Neuron (in vitro differentiated cells): Measurements from ENCODE around the gene NTF4.
A peak's percentile ranks its signal among the peaks of the same experiment; 100 is the strongest.
"Not testable (repeated sequence)": the region's sequence is repeated elsewhere in the genome, so short reads cannot be mapped to it uniquely, and the experiment has no call there.

Experiments
- H2AFZ ChIP-seq: one replicate; pipeline ENCODE4 v1.6.1; 2013; ENCODE audit warnings: low read depth, mild to moderate bottlenecking, inconsistent platforms, low read length, moderate library complexity
- H3K27me3 ChIP-seq: one replicate; pipeline ENCODE4 v1.6.1; 2013; ENCODE audit warnings: low read length; ENCODE audit not compliant: insufficient read depth
- H3K36me3 ChIP-seq: one replicate; pipeline ENCODE4 v1.6.1; 2013; ENCODE audit warnings: low read length; ENCODE audit not compliant: insufficient read depth
- H3K4me1 ChIP-seq: one replicate; pipeline ENCODE4 v1.6.1; 2013; ENCODE audit warnings: low read length; ENCODE audit not compliant: insufficient read depth
- H3K4me3 ChIP-seq: 2 replicates; pipeline ENCODE4 v1.5.1; 2013; ENCODE audit warnings: mild to moderate bottlenecking, low read length, moderate library complexity
- H3K9me3 ChIP-seq: one replicate; pipeline ENCODE4 v1.6.1; 2013; ENCODE audit warnings: low read length

Gene NTF4

DNA sequence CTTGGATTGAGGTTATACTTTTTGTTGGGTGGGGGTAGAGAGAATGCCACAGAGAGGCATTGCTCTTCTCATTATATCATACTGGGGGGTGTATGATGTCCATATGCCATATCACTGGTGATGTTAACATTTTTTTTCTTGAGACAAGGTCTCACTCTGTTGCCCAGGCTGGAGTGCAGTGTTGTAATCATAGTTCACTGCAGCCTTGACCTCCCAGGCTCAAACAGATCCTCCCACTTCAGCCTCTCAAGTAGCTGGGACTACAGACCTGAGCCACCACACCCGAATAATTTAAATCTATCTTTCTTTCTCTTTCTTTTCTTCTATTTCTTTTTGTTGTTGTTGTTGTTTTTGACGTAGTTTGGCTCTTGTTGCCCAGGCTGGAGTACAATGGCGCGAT, 15.8 kb upstream of the NTF4 start:
- H3K4me1 ChIP-seq, result peaks cover 3% of the 10 kb centered on the region
- H3K27me3 ChIP-seq, result no peaks in the 10 kb centered on the region
- H2AFZ ChIP-seq, result no peak overlapping the region
- no peaks in the 10 kb centered on the region for H3K36me3 ChIP-seq
- no peak overlapping the region for H3K4me3 ChIP-seq
- no peaks in the 10 kb centered on the region for H3K9me3 ChIP-seq

DNA sequence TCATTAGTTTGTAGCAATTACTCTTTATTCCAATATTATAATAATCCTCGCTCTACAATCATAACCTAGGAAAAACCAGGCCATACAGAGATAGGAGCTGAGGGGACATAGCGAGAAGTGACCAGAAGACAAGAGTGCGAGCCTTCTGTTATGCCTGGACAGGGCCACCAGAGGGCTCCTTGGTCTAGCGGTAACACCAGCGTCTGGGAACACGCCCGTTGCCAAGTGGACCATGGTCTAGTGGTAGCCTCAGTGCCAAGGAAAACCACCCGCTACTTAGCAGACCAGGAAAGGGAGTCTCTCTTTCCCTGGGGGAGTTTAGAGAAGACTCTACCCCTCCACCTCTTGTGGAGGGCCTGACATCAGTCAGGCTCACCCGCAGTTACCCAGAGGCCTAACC, 10.3 kb upstream of the NTF4 start:
- H3K4me3 ChIP-seq, H3K36me3 ChIP-seq, H2AFZ ChIP-seq, H3K4me1 ChIP-seq: not testable (repeated sequence)
- peaks cover 12% of the 10 kb centered on the region for H3K9me3 ChIP-seq
- H3K27me3 ChIP-seq, result peaks cover 43% of the 10 kb centered on the region

DNA sequence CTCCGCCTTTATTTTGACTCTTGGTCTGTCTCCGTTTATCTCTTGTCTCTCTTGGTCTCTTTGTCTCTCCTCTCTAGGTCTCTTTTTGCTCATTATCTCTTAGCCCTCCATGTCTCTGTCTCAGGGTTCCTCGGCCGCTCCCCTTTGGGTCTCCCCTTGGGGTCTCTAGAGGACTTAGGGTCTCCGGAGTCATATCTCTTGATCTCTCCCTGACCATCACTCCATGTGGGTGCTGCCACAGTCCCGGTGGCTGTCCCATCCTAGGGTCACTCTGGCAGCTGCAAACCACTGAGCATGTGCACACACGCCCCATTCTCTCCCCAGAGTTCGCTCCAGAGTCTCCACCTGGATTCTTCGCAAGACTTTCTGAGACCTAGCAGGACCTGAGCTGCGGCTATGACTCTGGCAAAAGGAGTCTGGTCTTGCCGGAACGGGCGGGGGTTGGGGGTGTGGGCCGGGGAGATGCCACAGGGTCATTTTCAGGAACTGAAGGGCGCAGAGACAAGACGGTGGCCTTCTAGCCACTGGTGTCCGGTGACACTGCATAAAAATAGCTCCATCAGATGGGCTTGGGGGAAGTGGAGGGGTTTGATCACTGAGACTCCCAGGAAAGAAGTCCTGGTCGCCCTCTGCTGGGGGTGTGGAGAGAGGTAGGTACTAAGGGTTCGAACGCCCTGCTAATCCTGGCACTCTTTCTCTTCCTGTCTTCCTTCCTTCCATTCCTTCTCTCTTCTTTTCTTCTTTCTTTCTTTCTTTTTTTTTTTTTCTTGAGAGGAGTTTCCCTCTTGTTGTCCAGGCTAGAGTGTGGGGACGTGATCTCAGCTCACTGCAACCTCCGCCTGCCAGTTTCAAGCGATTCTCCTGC, 9.1 kb upstream of the NTF4 start:
- no peak overlapping the region for H3K4me3 ChIP-seq
- peaks cover 48% of the 10 kb centered on the region for H3K27me3 ChIP-seq
- peaks cover 19% of the 10 kb centered on the region for H3K9me3 ChIP-seq
- no peak overlapping the region for H2AFZ ChIP-seq
- no peaks in the 10 kb centered on the region for H3K4me1 ChIP-seq
- no peaks in the 10 kb centered on the region for H3K36me3 ChIP-seq

DNA sequence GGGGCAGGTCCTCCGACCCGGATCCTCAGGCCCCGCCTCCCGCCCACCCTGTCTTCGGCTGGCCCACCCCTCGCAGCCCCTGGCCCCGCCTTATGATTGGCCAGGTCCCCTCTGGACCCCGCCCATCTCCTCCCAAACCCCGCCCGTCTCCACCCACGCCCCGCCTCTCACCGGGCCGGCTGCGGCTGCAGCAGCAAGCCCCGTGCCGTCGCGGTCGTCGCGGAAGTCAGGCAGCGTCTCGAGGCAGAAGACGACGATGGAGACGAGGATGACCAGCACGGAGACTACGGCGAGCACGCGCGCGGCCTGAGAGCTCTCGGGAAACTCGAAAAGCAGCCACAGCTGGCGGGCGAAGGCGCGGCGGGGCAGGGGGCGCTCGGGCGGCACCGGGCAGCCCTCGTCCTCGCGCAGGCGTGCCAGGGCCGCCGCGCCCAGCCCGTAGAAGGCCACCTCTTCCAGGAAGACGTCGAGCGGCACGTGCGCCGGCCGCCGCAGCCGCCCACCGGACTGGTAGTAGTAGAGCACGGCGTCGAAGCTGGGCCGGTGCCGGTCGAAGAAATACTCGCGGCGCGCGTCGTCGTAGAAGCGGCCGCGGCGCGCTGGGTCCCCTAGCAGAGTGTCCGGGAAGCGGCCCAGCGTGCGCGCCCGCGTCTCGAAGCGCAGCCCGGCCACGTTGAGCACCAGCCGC, 7.4 kb upstream of the NTF4 start:
- H3K36me3 ChIP-seq, result no peaks in the 10 kb centered on the region
- H2AFZ ChIP-seq, result no peak overlapping the region
- H3K4me1 ChIP-seq, result no peaks in the 10 kb centered on the region
- H3K27me3 ChIP-seq, result peaks cover 49% of the 10 kb centered on the region
- peaks cover 19% of the 10 kb centered on the region for H3K9me3 ChIP-seq
- H3K4me3 ChIP-seq, result no peak overlapping the region

DNA sequence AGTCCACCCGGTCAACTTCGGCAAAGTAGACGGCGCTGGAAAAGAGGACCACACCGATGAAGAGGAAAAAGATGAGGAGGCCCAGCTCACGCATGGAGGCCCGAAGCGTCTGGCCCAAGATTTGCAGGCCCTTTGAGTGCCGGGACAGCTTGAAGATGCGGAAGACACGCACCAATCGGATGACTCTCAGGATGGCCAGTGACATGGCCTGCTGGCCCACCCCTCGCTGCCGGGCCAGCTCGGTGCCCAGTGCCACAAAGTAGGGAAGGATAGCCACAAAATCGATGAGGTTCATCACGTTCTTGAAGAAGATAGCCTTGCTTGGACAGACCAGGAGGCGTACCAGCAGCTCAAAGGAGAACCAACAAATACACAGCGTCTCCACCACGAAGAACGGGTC, 5.8 kb upstream of the NTF4 start:
- peaks cover 65% of the 10 kb centered on the region for H3K27me3 ChIP-seq
- no peak overlapping the region for H3K4me3 ChIP-seq
- H3K36me3 ChIP-seq, result no peaks in the 10 kb centered on the region
- H3K4me1 ChIP-seq, result peaks cover 1% of the 10 kb centered on the region
- H3K9me3 ChIP-seq, result peaks cover 19% of the 10 kb centered on the region
- H2AFZ ChIP-seq, result no peak overlapping the region

DNA sequence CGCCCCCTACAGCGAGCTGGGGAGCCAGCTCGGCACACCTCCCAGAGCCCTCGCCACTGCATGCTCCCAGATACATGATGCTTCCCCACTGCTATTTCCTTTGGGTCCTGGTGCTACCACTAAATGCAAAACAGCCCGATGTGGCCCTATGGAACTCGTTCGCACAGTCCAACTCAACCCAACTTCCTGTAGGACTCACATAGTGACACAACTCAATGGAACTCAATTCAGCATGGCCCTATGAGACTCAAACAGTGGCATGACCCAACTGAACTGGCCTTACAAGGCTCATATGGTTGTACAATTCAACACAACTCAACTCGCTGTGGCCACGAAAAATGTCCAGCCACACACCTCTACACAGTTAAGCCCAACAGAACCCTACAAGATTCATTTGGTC, 4.4 kb upstream of the NTF4 start:
- Histone ChIP-seq H3K27me3 (peaks cover 67% of the 10 kb centered on the region), H3K4me1 (peaks cover 10% of the 10 kb centered on the region), H2AFZ (no peak overlapping the region), H3K9me3 (peaks cover 19% of the 10 kb centered on the region), H3K4me3 (no peak overlapping the region), H3K36me3 (no peaks in the 10 kb centered on the region)

DNA sequence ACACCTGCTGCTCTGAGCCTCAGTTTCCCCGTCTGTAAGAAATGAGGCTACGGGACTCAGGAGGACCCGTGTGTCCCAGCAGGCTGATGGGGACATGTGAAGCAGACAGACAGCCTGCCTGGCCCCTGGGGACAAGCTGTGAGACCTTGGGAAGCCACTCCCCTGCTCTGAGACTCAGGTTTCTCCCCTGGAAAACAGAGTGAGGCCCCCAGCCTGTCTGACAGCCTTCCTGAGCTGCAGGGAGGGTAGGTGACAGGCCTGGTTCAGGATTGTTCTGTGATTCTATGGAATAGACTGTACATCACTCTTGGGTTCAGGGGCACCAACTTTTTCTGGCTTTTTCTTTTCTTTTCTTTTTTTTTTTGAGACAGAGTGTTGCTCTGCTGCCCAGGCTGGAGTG, 2.9 kb upstream of the NTF4 start:
- peaks cover 10% of the 10 kb centered on the region for H3K4me1 ChIP-seq
- peaks cover 19% of the 10 kb centered on the region for H3K9me3 ChIP-seq
- H3K4me3 ChIP-seq, result no peak overlapping the region
- H3K36me3 ChIP-seq, result no peaks in the 10 kb centered on the region
- H3K27me3 ChIP-seq, result peaks cover 55% of the 10 kb centered on the region
- no peak overlapping the region for H2AFZ ChIP-seq

DNA sequence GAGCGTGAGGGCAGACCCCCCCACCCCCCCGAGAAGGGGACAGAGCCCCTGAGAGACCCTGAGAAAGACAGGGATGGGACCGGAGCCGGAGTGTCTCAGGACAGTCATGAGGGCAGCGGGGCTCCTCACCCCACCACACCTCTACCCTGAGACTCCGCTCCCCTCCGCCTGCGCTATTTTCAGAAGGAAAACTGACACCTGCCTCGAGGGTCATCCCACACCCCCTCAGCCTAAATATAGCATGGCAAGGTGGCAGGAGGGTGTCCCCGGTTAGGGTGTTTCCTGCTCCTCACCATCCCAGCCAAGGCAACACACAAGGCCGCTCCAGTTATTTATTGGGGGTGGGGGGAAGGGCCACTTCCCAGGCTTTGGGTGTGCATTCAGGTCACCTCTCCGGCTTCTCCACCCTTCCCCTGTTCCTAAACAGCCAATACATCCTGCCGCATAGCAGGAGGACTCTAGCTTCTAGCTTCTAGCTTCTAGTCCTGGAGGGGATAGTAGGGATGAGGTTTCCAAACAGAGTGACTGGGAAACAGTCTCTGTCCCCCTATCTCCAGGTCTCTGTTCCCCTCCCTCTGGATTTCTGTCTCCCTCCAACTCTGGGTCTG, 1.4 kb upstream of the NTF4 start:
- no peak overlapping the region for H2AFZ ChIP-seq
- peaks cover 10% of the 10 kb centered on the region for H3K4me1 ChIP-seq
- H3K9me3 ChIP-seq, result peaks cover 18% of the 10 kb centered on the region
- H3K27me3 ChIP-seq, result peaks cover 50% of the 10 kb centered on the region
- no peak overlapping the region for H3K4me3 ChIP-seq
- no peaks in the 10 kb centered on the region for H3K36me3 ChIP-seq

DNA sequence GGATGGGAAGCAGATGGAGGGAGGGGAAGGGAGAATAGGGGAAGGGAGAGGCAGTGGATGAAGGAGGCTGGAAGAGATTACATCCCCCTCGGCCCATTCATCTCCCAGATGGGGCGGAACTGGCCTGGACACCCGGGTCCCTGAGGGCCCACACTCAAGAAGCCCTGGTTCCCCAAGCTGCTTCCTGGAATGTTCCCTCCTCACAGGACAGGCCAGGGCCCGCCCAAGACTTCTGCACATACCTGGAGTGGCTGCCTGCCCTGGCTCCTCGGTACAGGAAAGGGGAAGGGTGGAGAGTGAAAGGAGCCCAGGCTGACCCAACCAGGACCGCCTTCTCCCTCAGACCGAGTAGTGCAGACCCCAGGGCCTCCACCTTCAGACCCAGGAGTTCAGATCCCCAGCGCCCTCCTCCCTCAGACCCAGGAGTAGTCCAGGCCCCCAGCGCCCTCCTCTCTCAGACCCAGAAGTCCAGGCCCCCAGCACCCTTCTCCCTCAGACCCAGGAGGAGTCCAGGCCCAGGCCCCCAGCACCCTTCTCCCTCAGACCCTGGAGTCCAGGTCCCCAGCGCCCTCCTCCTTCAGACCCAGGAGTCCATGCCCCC, 489 bp downstream of the NTF4 start:
- peaks cover 10% of the 10 kb centered on the region for H3K4me1 ChIP-seq
- H3K4me3 ChIP-seq, result peak overlapping the region; percentile 7
- H3K9me3 ChIP-seq, result peaks cover under 1% of the 10 kb centered on the region
- no peak overlapping the region for H2AFZ ChIP-seq
- peaks cover 41% of the 10 kb centered on the region for H3K27me3 ChIP-seq
- no peaks in the 10 kb centered on the region for H3K36me3 ChIP-seq

DNA sequence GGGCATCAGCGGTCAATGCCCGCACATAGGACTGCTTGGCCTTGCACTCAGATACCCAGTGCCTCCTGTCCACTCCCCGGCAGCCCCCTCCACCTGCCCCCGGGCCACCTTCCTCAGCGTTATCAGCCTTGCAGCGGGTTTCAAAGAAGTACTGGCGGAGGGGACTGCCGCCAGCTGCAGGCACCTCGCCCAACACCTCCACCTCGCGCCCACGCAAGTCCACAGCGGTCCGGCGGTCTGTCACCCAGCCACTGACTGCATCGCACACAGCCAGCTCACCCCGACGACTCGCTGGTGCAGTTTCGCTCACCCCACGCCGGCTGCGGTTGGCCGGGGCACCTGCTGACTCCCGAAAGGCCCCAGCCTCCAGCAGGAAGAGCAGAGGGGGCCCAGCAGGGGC, 3.2 kb downstream of the NTF4 start:
- Histone ChIP-seq H3K27me3 (peaks cover 60% of the 10 kb centered on the region), H3K4me1 (peaks cover 14% of the 10 kb centered on the region), H3K36me3 (no peaks in the 10 kb centered on the region), H3K4me3 (no peak overlapping the region), H2AFZ (no peak overlapping the region), H3K9me3 (no peaks in the 10 kb centered on the region)

DNA sequence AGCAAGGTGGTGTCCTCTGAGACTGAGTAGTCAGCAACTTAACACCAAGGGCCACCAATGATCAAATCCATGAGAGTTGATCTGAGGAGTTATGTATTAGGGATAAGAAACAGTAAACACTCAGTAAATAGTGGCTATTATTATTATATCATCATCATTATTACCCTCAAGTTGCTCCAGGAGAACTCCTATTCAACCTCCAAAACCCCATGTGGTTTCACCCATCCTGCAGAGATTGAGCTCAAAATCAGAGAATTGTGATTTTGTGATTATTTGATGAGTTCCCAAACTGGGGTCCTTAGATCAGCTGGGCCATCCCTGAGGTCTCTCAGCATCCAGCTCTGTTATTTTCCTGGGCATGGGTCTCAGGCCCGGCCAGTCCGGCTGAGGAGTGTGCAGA, 3.6 kb downstream of the NTF4 start:
- peaks cover 14% of the 10 kb centered on the region for H3K4me1 ChIP-seq
- H3K9me3 ChIP-seq, result no peaks in the 10 kb centered on the region
- H3K36me3 ChIP-seq, result no peaks in the 10 kb centered on the region
- peaks cover 60% of the 10 kb centered on the region for H3K27me3 ChIP-seq
- no peak overlapping the region for H2AFZ ChIP-seq
- H3K4me3 ChIP-seq, result no peak overlapping the region

DNA sequence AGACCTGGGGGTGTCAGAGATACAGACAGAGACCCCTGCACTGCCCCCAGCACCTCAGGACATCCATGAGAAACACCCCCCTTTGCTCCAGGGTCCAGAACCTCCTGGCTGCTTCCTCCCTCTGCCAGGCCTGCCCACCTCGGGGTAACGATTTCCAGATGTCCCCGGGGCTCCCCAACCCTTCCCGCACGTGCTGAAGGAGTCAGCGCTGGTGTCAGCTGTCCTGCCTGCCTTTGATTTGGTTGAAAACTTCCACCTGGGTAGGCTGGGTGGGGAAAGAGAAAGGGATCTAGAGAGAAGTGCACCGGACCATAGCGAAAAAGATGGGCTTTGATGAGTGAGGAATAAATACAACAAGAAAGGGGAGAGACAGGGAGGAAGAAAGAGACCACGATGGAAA, 5.6 kb downstream of the NTF4 start:
- no peaks in the 10 kb centered on the region for H3K36me3 ChIP-seq
- H3K4me3 ChIP-seq, result no peak overlapping the region
- no peak overlapping the region for H2AFZ ChIP-seq
- H3K4me1 ChIP-seq, result peaks cover 4% of the 10 kb centered on the region
- peaks cover 3% of the 10 kb centered on the region for H3K9me3 ChIP-seq
- H3K27me3 ChIP-seq, result peaks cover 57% of the 10 kb centered on the region

DNA sequence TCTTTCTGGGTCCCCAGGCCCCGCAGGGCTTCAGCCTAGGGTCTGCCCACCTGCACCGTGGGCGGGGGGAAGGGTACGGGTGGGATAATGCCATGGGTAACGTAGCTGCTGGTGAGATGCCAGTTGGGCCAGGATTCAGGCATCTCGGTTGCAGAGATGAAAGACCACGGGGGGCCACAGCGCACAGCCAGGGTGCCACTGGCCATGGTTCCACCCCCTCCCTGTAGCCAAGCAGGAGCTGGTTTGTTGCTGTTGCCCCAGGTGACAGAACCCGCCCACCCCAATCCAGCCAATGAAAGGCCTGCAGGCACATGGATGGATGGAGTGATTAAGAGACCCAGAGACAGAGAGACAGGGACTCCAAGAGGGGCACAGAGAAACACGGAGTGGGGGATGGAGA, 6.1 kb downstream of the NTF4 start:
- Histone ChIP-seq H3K4me3 (no peak overlapping the region), H3K27me3 (peaks cover 55% of the 10 kb centered on the region), H3K36me3 (no peaks in the 10 kb centered on the region), H3K9me3 (peaks cover 3% of the 10 kb centered on the region), H2AFZ (no peak overlapping the region), H3K4me1 (peaks cover 4% of the 10 kb centered on the region)
